GM19023 (cell line): Measurements from ENCODE around the gene LVRN.

Source experiments
- ATAC-seq: cut with Tn5 transposase; IDR thresholded peaks from one replicate; pipeline ENCODE4 v1.9.1; 2021; ENCODE audit warnings: mild to moderate bottlenecking, moderate library complexity; ENCODE audit not compliant: unreplicated experiment

The LVRN gene

GRCh38 chr5:116023619-116024018 is 61.3 kb downstream of the LVRN start:
- no peak for ATAC-seq

DNA sequence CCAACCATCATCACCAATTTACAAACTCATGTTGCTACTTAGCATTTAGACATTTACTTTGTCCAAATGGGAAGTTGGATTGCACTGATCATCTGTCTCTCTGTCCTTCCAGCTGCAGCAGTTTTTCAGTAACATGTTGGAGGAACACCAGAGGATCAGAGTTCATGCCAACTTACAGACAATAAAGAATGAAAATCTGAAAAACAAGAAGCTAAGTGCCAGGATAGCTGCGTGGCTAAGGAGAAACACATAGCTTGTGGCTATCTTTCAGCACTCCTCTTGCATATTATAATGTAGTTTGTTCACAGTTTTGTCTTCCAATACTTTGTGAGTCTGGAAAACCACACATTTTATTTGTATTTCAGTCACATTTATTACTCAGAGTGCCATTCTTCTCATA is 63.6 kb downstream of the LVRN start:
- no peak for ATAC-seq

- peak; percentile 78 for ATAC-seq
Measured at GRCh38 chr5:116032094-116032517, 69.8 kb downstream of the LVRN start, which contains the start of gene ARL14EPL. TSS of gene ARL14EPL (plus strand) at chr5:116032472. CDS start at chr5:116051466, 18,994 bp downstream.

DNA sequence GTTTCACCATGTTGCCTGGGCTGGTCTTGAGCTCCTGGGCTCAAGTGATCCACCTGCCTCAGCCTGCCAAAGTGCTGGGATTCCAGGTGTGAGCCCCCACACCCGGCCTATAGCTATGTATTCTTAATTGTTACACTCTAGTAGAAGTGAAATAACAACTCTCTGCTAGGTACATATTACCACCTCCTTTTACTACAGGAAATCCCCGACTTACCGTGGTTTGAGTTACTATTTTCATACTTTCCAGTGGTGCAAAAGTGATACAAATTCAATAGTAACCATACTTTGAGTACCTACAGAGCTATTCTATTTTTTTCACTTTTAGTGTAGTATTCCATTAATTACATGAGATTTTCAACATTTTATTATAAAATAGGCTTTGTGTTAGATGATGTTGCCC is 70.7 kb downstream of the LVRN start:
- no peak for ATAC-seq

- ATAC-seq = no peak
Measured at GRCh38 chr5:116035123-116035522, 72.8 kb downstream of the LVRN start.

GRCh38 chr5:116037236-116037822 is 75.1 kb downstream of the LVRN start:
- ATAC-seq = no peak

DNA sequence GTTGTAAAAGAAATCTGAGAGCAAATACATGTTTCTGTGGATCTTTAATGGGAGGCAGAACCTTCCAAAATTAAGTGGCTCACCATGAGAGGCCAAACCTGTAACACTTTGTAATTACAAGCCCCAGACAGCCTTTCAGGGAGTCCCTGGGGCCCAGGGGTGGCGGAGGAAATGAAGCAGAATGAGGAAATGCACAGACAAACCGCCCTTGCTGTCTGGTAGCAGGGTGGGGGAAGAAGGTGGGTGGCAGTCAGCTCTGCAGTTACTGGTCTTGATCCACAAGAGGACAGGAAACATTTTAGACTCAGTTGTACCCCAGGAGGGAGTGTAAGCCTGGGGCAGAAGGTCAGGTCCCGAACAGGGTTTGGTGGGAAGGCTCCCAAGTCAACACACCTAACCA is 76.5 kb downstream of the LVRN start:
- ATAC-seq = peak; percentile 83

- ATAC-seq = no peak
Measured at GRCh38 chr5:116042375-116042774, 80.1 kb downstream of the LVRN start.

DNA sequence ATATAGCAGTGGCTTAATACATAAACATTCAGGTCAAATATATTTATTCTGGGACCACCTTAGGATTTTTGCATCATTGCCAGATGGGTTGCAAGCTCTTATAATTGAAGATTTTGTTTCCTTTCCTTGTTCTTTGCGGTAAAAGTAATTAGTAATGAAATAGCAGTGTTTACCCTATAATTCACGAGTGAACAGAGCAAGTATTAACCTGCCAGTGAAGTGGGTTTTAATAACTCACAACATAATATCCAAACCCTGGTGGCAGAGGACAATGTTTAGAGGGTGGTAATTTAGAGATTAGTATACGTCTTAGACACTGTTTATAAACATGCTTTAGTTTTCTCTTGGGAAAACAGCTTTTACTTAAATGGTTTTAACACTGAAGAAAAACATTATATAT is 81.8 kb downstream of the LVRN start:
- no peak for ATAC-seq

DNA sequence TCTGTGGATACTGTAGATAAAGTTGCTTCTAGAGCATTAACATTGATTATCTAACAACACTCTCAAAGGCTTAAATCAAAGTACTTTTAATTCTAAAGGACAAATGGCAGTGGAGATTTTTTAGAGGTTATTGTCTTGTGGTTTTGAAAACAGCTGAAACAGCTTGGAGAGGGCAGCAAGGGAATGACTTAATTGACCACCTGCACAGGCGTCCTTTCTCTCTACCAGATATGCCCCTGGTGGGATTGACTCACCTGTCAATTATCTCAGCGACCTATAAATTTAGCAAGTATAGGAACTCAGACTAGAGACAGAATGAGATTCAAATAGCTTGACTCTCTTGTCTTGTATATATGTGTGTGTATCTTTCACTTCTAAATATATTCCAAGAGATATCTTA is 83.5 kb downstream of the LVRN start:
- no peak for ATAC-seq

- no peak for ATAC-seq
Measured at GRCh38 chr5:116046261-116046660, 84.0 kb downstream of the LVRN start.

DNA sequence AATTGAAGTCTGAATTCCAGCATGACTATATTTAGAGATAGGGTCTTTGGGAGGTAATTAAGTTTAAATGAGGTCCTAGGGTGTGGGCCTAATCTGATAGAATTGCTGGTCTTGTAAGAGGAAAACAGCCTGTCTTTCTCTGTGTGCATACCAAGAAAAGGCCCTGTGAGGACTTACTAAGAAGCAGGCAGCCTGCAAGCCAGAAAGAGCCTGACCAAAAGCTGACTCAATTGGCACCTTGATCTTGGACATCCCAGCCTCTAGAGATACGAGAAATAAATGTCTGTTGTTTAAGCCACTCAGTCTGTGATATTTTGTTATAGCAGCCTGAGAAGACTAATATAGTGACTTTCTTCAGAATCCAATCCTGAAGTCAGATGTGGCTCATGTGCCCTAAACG is 84.5 kb downstream of the LVRN start:
- no peak for ATAC-seq

DNA sequence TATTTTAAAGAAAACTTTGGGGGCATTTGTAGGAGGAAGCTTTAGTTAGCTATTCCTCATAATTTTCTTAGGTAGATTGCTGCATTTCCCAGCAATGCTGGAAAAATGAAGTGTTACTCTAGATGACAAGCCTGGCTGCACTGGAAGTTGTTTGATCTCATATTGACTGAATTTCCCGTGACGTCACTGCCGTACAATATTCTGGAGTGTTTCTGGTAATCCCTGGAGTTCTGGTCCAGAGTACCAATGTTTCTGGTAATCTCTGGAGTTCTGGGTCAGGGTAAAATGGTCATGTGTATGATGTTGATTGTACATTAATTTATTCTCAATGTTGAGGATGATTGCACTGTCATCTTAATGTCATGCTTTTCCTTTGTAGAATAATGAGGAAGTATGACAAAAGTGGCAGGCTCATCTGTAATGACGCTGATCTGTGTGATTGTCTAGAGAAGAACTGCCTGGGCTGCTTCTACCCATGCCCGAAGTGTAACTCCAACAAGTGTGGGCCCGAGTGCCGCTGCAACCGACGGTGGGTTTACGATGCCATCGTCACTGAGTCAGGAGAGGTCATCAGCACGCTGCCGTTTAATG is 96.2 kb downstream of the LVRN start:
- ATAC-seq = no peak

- ATAC-seq = no peak
Measured at GRCh38 chr5:116062352-116062751, 100.1 kb downstream of the LVRN start.

GRCh38 chr5:116063950-116064349 is 101.7 kb downstream of the LVRN start:
- no peak for ATAC-seq

DNA sequence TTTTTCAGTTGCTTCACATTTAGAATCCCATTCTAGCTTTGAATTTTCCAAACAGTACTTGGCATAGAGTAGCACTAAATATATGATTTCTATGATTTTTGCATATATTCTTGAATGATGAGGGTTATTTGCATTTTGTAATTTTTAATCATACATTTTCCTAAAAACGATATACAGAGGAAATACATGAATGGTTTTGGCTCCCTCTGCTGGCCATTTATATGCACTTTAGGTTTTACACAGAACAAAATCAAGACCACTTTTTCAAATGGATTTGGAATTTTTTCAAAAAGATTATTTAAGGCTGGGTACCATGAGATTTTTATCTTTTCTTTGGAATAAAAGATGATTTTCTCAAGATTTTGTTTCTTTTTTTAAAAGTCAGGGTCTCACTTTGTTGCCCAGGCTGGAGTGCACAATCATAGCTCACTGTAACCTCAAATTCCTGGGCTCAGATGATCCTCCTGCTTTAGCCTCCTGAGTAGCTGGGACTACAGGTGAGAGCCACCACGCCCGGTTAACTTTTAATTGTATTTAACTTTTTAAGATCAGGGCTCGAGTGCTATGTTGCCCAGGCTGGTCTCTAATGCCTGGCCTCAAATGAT is 105.9 kb downstream of the LVRN start:
- no peak for ATAC-seq

DNA sequence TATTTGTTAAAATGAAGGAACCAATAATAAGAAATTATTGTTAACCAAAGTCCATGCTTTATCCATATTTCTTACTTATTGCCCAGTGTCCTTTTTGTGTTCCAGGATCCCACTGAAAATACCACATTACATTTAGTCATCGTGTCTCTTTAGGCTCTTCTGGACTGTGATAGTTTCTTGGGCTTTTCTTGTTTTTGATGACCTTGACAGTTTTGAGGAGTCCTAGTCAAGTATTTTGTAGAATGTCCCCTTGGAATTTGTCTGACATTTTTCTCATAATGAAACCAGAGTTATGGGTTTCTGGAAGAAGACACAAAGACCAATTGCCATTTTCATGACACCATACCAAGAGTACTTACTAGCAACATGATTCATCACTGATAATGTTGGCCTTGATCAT is 108.9 kb downstream of the LVRN start:
- no peak for ATAC-seq

DNA sequence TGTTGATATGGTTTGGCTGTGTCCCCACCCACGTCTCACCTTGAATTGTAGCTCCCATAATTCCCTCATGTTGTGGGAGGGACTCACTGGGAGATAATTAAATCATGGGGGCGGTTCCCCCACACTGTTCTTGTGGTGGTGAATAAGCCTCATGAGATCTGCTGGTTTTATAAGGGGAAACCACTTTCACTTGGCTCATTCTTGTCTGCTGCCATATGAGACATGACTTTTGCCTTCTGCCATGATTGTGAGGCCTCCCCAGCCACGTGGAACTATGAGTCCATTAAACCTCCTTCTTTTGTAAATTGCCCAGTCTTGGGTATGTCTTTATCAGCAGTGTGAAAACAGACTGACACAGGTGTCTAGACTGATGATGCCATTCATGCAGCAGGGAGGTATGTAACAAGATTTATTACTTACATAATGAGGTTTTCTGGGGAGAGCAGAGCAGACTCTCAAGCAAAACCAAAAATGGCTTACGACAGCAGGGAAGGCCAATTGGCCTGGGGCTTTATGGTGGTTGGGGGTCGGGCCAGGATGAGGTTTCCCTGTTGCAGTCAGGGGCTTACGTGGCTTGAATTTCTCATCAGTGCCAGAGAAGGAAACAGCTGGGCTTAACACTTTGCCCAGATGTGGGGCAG is 113.0 kb downstream of the LVRN start:
- ATAC-seq = no peak

DNA sequence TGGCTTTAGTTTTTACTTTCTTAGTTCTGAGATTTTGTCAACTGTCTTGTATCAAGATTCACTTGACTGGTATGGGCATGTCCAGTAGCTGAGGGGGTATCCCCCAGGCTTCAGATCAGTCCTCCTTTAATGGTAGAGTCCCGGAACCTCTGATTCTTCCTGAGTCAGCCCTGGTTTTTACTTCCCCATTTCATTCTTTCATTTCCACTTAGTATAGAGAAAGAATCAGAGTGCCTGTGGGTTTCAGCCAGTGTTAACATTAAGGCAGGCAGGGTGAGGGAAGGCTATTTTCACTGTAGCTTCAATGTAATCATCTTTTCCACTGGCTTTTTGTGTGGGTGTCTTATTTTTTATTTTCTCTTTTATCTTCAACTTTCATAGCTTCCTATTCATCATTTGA is 114.2 kb downstream of the LVRN start:
- ATAC-seq = peak; percentile 98
